Measurements from ENCODE around the gene YWHAE. TPM values are rescaled to one million over a fixed set of nuclear protein-coding genes. Genes with fewer than 3 reads are reported as not detected.

The YWHAE gene
- total and polyA plus RNA-seq, 9 of the 15 experiments (the other 6 are each of a cell fraction or from before 2014, with no cell fraction given): 184 to 727 (median 448) TPM

DNA sequence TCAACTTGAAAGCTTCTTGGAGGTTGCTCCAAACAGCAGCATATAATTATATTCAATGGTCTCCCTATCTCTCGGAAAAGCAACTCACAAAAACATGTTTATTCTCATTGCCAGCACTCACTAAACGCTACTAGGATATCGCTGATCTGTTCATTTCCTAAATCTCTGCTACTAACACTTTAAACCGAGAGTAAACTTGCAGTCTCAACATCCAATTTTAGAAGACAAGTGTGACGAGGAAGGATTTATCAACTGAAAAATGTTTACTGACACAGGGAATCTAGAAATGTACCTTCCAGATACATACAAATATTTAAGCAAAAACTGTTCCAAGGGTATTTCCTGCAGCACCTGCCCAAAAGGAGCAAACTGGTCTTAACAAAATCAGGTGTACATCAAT is 56.5 kb downstream of the YWHAE start:
- WGBS (ENCODE audit: insufficient coverage, low coverage, missing lambda C conversion rate): 70% methylated on average over 5 of the region's 5 CpGs
- H3K79me2 ChIP-seq (ENCODE audit: control insufficient read depth, insufficient read depth, low read length): peaks cover 12% of the 10 kb centered on the region; the same call in 2 of the 3 replicates
- peaks cover 45% of the 10 kb centered on the region for H3K36me3 ChIP-seq (ENCODE audit: control insufficient read depth, insufficient read depth, low read length)
- DNase-seq (ENCODE audit: extremely low read depth in 1 of 4, low spot score in 3 of 4): no peak
- no peak for FAIRE-seq
- ChIA-PET CTCF (ENCODE audit: low intra/inter-chr PET ratio) (interaction anchor here (0.6 kb wide), 1 partner anchor 85 kb away, joined by 5 read pairs; no protein-coding TSS in a partner anchor), POLR2A (interaction anchor here (1.0 kb wide), 1 partner anchor 76 kb away, joined by 3 read pairs; no protein-coding TSS in a partner anchor)
- no peak overlapping the region for H3K27ac ChIP-seq (ENCODE audit: extremely low read depth, low read depth, low read length)
- TF ChIP-seq CHD1 (IDR thresholded peaks at IDR 0.05; ENCODE audit: low read length) (no peak), POLR2A (conservative IDR thresholded peaks at IDR 0.05) (peak; percentile 4; the same call in 1 of the 2 replicates), ZNF766 (CRISPR knock-in tag; conservative IDR thresholded peaks at IDR 0.05) (no peak), MTA3 (IDR thresholded peaks at IDR 0.05; ENCODE audit: borderline replicate concordance) (no peak), TGIF2 (CRISPR knock-in tag; IDR thresholded peaks at IDR 0.05) (no peak), HDAC3 (IDR thresholded peaks at IDR 0.05; ENCODE audit: borderline replicate concordance, partially characterized antibody) (no peak), SOX6 (IDR thresholded peaks at IDR 0.05) (no peak), ZNF133 (CRISPR knock-in tag; IDR thresholded peaks at IDR 0.05) (no peak), NR2C2 (CRISPR knock-in tag; IDR thresholded peaks at IDR 0.05) (no peak), NR2C2 (tag; IDR thresholded peaks at IDR 0.05) (no peak), ILF3 (IDR thresholded peaks at IDR 0.05; ENCODE audit: borderline replicate concordance) (0 out of 2 replicates have a peak, but pooled peaks have one; percentile 58)
- TF ChIP-seq, protein P1, sequence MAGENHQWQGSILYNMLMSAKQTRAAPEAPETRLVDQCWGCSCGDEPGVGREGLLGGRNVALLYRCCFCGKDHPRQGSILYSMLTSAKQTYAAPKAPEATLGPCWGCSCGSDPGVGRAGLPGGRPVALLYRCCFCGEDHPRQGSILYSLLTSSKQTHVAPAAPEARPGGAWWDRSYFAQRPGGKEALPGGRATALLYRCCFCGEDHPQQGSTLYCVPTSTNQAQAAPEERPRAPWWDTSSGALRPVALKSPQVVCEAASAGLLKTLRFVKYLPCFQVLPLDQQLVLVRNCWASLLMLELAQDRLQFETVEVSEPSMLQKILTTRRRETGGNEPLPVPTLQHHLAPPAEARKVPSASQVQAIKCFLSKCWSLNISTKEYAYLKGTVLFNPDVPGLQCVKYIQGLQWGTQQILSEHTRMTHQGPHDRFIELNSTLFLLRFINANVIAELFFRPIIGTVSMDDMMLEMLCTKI (IDR thresholded peaks at IDR 0.05; ENCODE audit: partially characterized antibody): no peak
- TF ChIP-seq, protein P2, sequence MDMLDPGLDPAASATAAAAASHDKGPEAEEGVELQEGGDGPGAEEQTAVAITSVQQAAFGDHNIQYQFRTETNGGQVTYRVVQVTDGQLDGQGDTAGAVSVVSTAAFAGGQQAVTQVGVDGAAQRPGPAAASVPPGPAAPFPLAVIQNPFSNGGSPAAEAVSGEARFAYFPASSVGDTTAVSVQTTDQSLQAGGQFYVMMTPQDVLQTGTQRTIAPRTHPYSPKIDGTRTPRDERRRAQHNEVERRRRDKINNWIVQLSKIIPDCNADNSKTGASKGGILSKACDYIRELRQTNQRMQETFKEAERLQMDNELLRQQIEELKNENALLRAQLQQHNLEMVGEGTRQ (CRISPR knock-in tag; IDR thresholded peaks at IDR 0.05): no peak
- no TSS peak for BruUV-seq (replicated peaks)
- ATAC-seq: no peak
- no peak overlapping the region for H3K9ac ChIP-seq (ENCODE audit: insufficient read depth in 1 of 2, low read depth in 2 of 2, low read length in 2 of 2)
- intact Hi-C loops (cut with micrococcal nuclease): no loop called here
- in situ Hi-C loops (cut with MboI): no loop called here
- no peaks in the 10 kb centered on the region for H3K9me1 ChIP-seq (ENCODE audit: control insufficient read depth, insufficient read depth, low read length)
- H3K4me2 ChIP-seq (ENCODE audit: insufficient read depth, low read length): no peak overlapping the region
- no peak overlapping the region for H3K4me3 ChIP-seq
- no peaks in the 10 kb centered on the region for H3K27me3 ChIP-seq (ENCODE audit: control insufficient read depth in 2 of 2, insufficient read depth in 2 of 2, low read length in 2 of 2)
- no peaks in the 10 kb centered on the region; a peak in 1 of 5 replicates for H3K4me1 ChIP-seq (replicated peaks in 1 of 2; ENCODE audit: control insufficient read depth in 2 of 2, insufficient read depth in 2 of 2, low read length in 2 of 2)
- H4K20me1 ChIP-seq (replicated peaks; ENCODE audit: control insufficient read depth, insufficient read depth, low read length): no peaks in the 10 kb centered on the region
- H2AFZ ChIP-seq (ENCODE audit: low read depth, low read length): no peak overlapping the region
- no peaks in the 10 kb centered on the region for H3K9me3 ChIP-seq (replicated peaks; ENCODE audit: control insufficient read depth, insufficient read depth, low read depth, low read length)

All from K562 (cell line).